ENCODE data around the gene ZNF575.

DNA sequence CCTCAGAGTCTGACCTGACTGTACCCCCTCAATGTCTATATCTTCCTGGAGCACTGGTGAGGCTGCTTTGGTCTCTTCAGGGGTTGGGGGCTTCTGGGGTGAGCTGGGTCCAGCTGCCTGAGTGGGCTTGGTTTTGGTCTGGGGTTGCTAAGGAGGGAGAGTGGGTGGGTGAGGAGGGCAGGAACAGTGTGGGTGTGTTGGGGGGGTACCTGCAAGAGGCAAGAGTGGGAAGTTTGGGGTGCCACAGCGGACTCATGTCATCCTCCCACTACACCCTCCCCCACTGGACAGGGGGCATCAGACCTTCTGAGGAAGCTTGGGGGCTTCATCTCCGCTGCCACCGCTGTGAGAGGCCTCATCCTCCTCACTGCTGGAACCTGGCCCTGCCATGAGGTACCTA, 13.6 kb downstream of the ZNF575 start:
- TF ChIP-seq, protein P1, sequence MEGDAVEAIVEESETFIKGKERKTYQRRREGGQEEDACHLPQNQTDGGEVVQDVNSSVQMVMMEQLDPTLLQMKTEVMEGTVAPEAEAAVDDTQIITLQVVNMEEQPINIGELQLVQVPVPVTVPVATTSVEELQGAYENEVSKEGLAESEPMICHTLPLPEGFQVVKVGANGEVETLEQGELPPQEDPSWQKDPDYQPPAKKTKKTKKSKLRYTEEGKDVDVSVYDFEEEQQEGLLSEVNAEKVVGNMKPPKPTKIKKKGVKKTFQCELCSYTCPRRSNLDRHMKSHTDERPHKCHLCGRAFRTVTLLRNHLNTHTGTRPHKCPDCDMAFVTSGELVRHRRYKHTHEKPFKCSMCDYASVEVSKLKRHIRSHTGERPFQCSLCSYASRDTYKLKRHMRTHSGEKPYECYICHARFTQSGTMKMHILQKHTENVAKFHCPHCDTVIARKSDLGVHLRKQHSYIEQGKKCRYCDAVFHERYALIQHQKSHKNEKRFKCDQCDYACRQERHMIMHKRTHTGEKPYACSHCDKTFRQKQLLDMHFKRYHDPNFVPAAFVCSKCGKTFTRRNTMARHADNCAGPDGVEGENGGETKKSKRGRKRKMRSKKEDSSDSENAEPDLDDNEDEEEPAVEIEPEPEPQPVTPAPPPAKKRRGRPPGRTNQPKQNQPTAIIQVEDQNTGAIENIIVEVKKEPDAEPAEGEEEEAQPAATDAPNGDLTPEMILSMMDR (conservative IDR thresholded peaks at IDR 0.05; ENCODE audit: low read length), result no peak
- TF ChIP-seq EZH2phosphoT487 (IDR thresholded peaks at IDR 0.05; ENCODE audit: borderline replicate concordance, low read depth, low read length), result no peak

Data from OCI-LY7 (cell line).